Adrenal gland (tissue), 12 donors: ENCODE measurements around the gene TNS1. TPM values are rescaled to one million over a fixed set of nuclear protein-coding genes. Genes with fewer than 3 reads are reported as not detected.

Source experiments
- DNase-seq, 7 donors: peaks; one replicate each; pipeline ENCODE4 v3.0.0-alpha.2; 2019 to 2020
- H3K27ac ChIP-seq, 5 donors: fragments of 200-600 bp; sonication (generic) in 4 of 5; 1 replicate in 3 of 5; 2 replicates in 2 of 5; pipeline versions ENCODE4 v1.5.1 to v1.8.0; 2016 to 2020; ENCODE audit warnings: mild to moderate bottlenecking in 1 of 5
- H3K27me3 ChIP-seq: fragments of 200-600 bp; 2 replicates; pipeline ENCODE4 v1.8.0; 2021
- H3K36me3 ChIP-seq, 2 donors: fragments of 200-600 bp; replicated peaks in 1 of 2; 1 replicate in 1 of 2; 2 replicates in 1 of 2; pipeline versions ENCODE4 v1.5.1 to v1.8.0; 2018 to 2022
- H3K4me1 ChIP-seq, 2 donors: fragments of 200-600 bp; replicated peaks in 1 of 2; 1 replicate in 1 of 2; 2 replicates in 1 of 2; pipeline versions ENCODE4 v1.5.1 to v1.8.0; 2018 to 2021
- H3K4me3 ChIP-seq, 4 donors: fragments of 200-600 bp; sonication (generic) in 3 of 4; one replicate each; pipeline ENCODE4 v1.5.1; 2016 to 2018
- H3K9me3 ChIP-seq, 3 donors: fragments of 200-600 bp; sonication (generic) in 1 of 3; replicated peaks in 1 of 3; 1 replicate in 2 of 3; 2 replicates in 1 of 3; pipeline versions ENCODE4 v1.5.1 to v1.8.0; 2016 to 2021
- CTCF ChIP-seq, 6 experiments: fragments of 450-650 bp in 4 of 6; fragments of 200-600 bp in 2 of 6; sonication (generic) in 1 of 6; IDR thresholded peaks; 1 replicate in 5 of 6; 2 replicates in 1 of 6; pipeline versions ENCODE4 v1.5.1 to v1.8.0; 2016 to 2021; ENCODE audit warnings: antibody characterized with exemption in 6 of 6, mild to moderate bottlenecking in 2 of 6, moderate library complexity in 1 of 6
- POLR2A ChIP-seq, 2 donors: fragments of 450-650 bp; IDR thresholded peaks; one replicate each; pipeline ENCODE4 v1.6.1; 2017; ENCODE audit warnings: antibody characterized with exemption in 2 of 2, mild to moderate bottlenecking in 2 of 2, moderate library complexity in 1 of 2
- WGBS, 4 donors: extraction: QIAGEN DNeasy Blood & Tissue Kit in 2 of 4; methylation state at CpG; one replicate each; pipeline versions ENCODE4 v1.1.5 to v1.1.7; 2013 to 2017; 5-methylcytosine and 5-hydroxymethylcytosine counted together
- intact Hi-C, 2 donors: fragments of 100-400 bp; cut with DNase I; formaldehyde crosslinking; loops; one replicate each; pipeline versions ENCODE4 v1.14.1 to v1.15.0; 2022 to 2023
- polyA plus RNA-seq, 3 donors: library from polyadenylated mRNA; stranded (reverse); fragments of 200-250 nt in 2 of 3; fragments of 350-450 nt in 1 of 3; fragmentation: Illumina TruSeq in 1 of 3; extraction: RNeasy Lipid Tissue Mini Kit (QIAGEN cat#74804) in 1 of 3; gene quantifications; one replicate each; pipeline ENCODE4 v1.2.3, GENCODE V29; 2013 to 2014
- total RNA-seq, 9 donors: library from RNA; depleted of rRNA in 4 of 9; stranded (reverse); fragments of >200 nt in 4 of 9; fragments of 120-200 nt in 1 of 9; fragmentation: NEBNext Ultra II Directional in 1 of 9; extraction: Animal tissue kit (Norgen Biotek cat#: 25700) in 1 of 9; gene quantifications; one replicate each; pipeline versions ENCODE4 v1.1.0 to v1.2.4, GENCODE V29; 2013 to 2023
- donor health status: healthy with polysubstance abuse.
- donor health status: Bipolar disorder and iron deficiency.
- donor health status: DM: yes; HTN: yes; CAD: no.
- donor health status: DM: no; HTN: no; CAD: no.
- donor health status: DM: no; HTN: no; CAD: no.
- donor health status: DM: yes; HTN: yes; CAD: no.

TNS1 gene
- total and polyA plus RNA-seq, 12 donors: 34.1 to 341 (median 252) TPM

DNA sequence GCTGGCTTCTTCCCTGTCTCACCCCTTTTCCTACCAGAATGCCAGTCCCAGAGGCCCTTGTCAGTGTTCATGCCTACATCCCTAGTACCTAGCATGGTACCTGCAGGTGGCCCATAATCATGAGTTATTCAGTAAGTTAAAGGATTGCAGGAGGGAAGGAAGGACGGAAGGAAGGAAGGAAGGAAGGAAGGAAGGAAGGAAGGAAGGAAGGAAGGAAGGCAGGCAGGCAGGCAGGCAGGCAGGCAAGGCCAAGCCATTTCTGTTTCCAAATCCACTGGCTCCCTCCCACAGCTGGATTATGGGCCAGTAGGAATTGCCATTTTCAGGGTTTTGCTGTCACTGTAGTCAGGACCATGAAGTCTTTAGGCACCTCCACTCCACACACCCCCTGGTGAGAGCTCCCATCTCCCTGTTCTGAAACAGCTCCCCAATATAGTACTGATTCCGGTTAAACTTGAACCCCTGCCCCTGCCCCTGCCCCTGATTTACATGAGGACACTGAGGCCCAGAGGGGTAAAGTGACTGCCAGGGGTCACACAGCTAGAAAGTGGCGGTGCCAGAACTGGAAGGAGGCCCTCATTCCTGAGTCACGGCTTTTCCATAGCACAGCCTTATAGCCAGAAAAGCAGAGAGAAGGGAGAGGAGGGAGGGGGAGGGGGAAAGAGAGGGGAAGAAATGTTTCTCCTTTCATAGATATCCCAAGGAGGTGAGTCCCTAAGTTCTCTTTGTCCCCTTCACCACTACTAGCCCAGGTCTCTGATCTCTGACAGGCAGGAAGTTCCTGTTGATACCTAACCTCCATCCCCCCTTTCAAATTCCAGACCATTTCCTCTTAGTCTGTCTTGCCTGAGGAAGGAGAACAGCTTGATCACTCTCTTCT lies 12.2 kb upstream of the TNS1 start:
- no peaks in the 10 kb centered on the region for H3K27me3 ChIP-seq
- DNase-seq: no peak
- H3K4me3 ChIP-seq: no peak overlapping the region
- H3K9me3 ChIP-seq: no peaks in the 10 kb centered on the region
- peaks cover 6 to 25% of the 10 kb centered on the region in 2 donors for H3K4me1 ChIP-seq
- peak overlapping the region in 1 of 5 donors; percentile 17 for H3K27ac ChIP-seq
- TF ChIP-seq CTCF (IDR thresholded peaks at IDR 0.05) (no peak), POLR2A (IDR thresholded peaks at IDR 0.05) (no peak)
- H3K36me3 ChIP-seq: no peaks in the 10 kb centered on the region
- WGBS, 4 donors: 86 to 96% (median 89%) methylated on average over 3 to 4 of the region's 4 CpGs
- intact Hi-C loops: no loop called here

- Histone ChIP-seq H3K4me3 (no peak overlapping the region), H3K9me3 (no peaks in the 10 kb centered on the region), H3K4me1 (peaks cover 11 to 26% of the 10 kb centered on the region in 2 donors), H3K27ac (no peak overlapping the region), H3K27me3 (no peaks in the 10 kb centered on the region), H3K36me3 (no peaks in the 10 kb centered on the region)
- no peak for TF ChIP-seq POLR2A (IDR thresholded peaks at IDR 0.05)
- TF ChIP-seq CTCF (IDR thresholded peaks at IDR 0.05): no peak
- intact Hi-C loops: no loop called here
- 93 to 96% (median 96%) methylated on average over 2 of the region's 2 CpGs for WGBS, 4 donors
- DNase-seq: no peak
These were observed 10.5 kb upstream of the TNS1 start for GRCh38 chr2:218013289-218013688.

DNA sequence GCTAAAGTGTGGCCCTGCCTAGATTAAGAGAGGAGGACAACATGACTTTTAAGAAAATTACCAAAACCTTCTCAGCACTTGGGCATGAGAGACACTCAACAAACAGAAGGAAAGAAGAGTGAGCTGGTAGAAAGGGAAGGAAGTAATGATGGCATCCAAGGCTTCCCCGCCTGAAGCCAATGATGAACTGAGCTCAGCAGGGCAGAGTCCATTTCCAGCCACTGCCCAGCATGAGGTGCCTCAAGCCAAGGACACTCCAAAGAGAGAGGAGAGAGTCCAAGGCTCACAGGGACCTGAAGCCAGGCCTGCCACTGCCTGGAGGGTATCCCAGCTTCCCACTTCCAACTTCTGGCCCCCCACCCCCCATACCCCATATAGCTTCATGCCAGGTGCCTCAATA lies 9.5 kb upstream of the TNS1 start:
- H3K4me1 ChIP-seq: peaks cover 11 to 20% of the 10 kb centered on the region in 2 donors
- H3K36me3 ChIP-seq: no peaks in the 10 kb centered on the region
- H3K27me3 ChIP-seq: no peaks in the 10 kb centered on the region
- no peak overlapping the region for H3K27ac ChIP-seq
- DNase-seq: no peak
- no peak for TF ChIP-seq CTCF (IDR thresholded peaks at IDR 0.05)
- no peak for TF ChIP-seq POLR2A (IDR thresholded peaks at IDR 0.05)
- H3K4me3 ChIP-seq: no peak overlapping the region
- intact Hi-C loops: no loop called here
- 64 to 82% (median 75%) methylated on average over 1 of the region's 1 CpG for WGBS, 4 donors
- no peaks in the 10 kb centered on the region for H3K9me3 ChIP-seq

- H3K4me3 ChIP-seq: no peak overlapping the region
- no peak overlapping the region for H3K27ac ChIP-seq
- 72 to 88% (median 77%) methylated on average over 7 to 8 of the region's 8 CpGs for WGBS, 4 donors
- H3K9me3 ChIP-seq: no peaks in the 10 kb centered on the region
- TF ChIP-seq POLR2A (IDR thresholded peaks at IDR 0.05) (no peak), CTCF (IDR thresholded peaks at IDR 0.05) (no peak)
- peaks cover 11 to 25% of the 10 kb centered on the region in 2 donors for H3K4me1 ChIP-seq
- H3K27me3 ChIP-seq: no peaks in the 10 kb centered on the region
- intact Hi-C loops: no loop called here
- no peak for DNase-seq
- no peaks in the 10 kb centered on the region for H3K36me3 ChIP-seq
These were observed 8.9 kb upstream of the TNS1 start for GRCh38 chr2:218011653-218012040.
